Gastroesophageal sphincter (tissue), 3 donors: ENCODE measurements around the gene FABP7.

Source experiments
- POLR2A ChIP-seq, 2 donors: fragments of 450-650 bp; IDR thresholded peaks; one replicate each; pipeline ENCODE4 v1.6.1; 2017; ENCODE audit warnings: antibody characterized with exemption in 2 of 2, mild to moderate bottlenecking in 2 of 2, moderate library complexity in 1 of 2
- POLR2AphosphoS5 ChIP-seq: sonication (generic); formaldehyde crosslinking; IDR thresholded peaks from one replicate; pipeline ENCODE4 v1.6.1; 2017; ENCODE audit warnings: antibody characterized with exemption
- TF ChIP-seq, protein P1 (sequence below), 4 experiments: fragments of 200-600 bp in 2 of 4; fragments of 450-650 bp in 2 of 4; sonication (generic) in 1 of 4; IDR thresholded peaks; one replicate each; pipeline ENCODE4 v1.5.1; 2017 to 2019; ENCODE audit warnings: antibody characterized with exemption in 4 of 4, mild to moderate bottlenecking in 2 of 4, moderate library complexity in 2 of 4

- TF ChIP-seq, protein P1, sequence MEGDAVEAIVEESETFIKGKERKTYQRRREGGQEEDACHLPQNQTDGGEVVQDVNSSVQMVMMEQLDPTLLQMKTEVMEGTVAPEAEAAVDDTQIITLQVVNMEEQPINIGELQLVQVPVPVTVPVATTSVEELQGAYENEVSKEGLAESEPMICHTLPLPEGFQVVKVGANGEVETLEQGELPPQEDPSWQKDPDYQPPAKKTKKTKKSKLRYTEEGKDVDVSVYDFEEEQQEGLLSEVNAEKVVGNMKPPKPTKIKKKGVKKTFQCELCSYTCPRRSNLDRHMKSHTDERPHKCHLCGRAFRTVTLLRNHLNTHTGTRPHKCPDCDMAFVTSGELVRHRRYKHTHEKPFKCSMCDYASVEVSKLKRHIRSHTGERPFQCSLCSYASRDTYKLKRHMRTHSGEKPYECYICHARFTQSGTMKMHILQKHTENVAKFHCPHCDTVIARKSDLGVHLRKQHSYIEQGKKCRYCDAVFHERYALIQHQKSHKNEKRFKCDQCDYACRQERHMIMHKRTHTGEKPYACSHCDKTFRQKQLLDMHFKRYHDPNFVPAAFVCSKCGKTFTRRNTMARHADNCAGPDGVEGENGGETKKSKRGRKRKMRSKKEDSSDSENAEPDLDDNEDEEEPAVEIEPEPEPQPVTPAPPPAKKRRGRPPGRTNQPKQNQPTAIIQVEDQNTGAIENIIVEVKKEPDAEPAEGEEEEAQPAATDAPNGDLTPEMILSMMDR (IDR thresholded peaks at IDR 0.05): no peak
- no peak for TF ChIP-seq POLR2A (IDR thresholded peaks at IDR 0.05)
- TF ChIP-seq POLR2AphosphoS5: no peak
Observed at GRCh38 chr6:122766256-122766655, 13.3 kb upstream of the FABP7 start.
